ENCODE measurements around the gene CDK13. TPM values are rescaled to one million over a fixed set of nuclear protein-coding genes. Genes with fewer than 3 reads are reported as not detected.

The CDK13 gene
- total RNA-seq, 1 donor: 67.3 TPM

DNA sequence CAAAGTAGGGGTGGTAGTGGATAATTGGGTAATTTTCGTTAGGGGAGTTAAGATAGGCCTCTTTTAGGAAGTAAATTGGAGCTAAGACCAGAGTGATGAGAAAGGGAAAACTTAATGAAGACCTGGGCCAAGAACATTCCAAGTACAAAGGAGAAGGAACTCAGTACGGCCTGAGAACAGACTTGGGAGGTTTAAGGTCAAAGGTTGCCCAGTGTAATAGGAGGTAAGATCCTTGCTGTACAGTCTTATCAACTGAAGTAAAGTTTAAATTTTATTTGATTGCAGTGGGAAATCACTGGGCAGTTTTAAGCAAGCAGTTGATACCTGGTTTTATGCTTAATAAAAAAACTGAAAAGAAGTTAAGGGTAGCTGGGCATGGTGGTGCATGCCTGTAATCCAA is 108.0 kb downstream of the CDK13 start:
- DNase-seq (ENCODE audit: low read depth): no peak

DNA sequence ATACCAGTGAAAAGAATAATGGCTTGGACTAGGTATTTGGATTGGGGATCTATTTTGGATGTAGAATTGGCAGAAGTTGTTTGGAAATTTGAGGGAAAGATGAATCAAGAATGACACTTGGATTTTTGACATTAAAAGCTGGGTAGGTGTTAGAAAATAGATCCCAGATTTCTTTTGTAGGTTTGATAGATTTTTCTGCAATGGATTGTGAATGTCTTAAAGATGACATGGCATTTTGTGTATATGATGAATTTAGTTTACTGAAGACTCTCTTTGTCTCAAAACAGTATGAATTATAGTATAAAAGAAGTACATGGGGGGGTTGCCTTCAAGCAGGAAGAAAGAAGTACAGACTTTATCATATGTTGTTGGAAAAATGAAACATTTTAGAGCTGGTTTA is 108.6 kb downstream of the CDK13 start:
- TF ChIP-seq, protein P1, sequence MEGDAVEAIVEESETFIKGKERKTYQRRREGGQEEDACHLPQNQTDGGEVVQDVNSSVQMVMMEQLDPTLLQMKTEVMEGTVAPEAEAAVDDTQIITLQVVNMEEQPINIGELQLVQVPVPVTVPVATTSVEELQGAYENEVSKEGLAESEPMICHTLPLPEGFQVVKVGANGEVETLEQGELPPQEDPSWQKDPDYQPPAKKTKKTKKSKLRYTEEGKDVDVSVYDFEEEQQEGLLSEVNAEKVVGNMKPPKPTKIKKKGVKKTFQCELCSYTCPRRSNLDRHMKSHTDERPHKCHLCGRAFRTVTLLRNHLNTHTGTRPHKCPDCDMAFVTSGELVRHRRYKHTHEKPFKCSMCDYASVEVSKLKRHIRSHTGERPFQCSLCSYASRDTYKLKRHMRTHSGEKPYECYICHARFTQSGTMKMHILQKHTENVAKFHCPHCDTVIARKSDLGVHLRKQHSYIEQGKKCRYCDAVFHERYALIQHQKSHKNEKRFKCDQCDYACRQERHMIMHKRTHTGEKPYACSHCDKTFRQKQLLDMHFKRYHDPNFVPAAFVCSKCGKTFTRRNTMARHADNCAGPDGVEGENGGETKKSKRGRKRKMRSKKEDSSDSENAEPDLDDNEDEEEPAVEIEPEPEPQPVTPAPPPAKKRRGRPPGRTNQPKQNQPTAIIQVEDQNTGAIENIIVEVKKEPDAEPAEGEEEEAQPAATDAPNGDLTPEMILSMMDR (IDR thresholded peaks at IDR 0.05; ENCODE audit: insufficient read depth, low read length): no peak
- DNase-seq (ENCODE audit: low read depth): peak; percentile 12

More for the DNA sequence above, 108.0 kb downstream of the CDK13 start:
- no peak overlapping the region for H3K4me3 ChIP-seq (ENCODE audit: low read depth, low read length)
- TF ChIP-seq, protein P1 (IDR thresholded peaks at IDR 0.05; ENCODE audit: insufficient read depth, low read length): no peak

DNA sequence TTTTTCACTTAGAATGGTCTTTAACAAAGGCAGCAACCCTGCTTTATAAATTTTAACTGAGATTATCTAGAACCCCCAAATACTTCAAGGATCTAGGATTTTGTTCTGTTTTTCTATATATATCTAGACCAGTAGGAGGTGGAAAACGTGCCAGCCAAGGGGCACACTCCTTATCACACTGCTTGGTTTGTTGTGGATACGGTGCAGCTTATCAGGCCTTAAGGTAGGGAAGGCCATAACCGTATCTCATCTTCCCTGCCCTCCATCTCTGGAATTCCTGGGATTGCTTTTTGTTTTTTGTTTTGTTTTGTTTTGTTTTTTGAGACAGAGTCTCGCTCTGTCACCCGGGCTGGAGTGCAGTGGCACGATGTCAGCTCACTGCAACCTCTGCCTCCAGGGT is 109.0 kb downstream of the CDK13 start:
- no peak for DNase-seq (ENCODE audit: low read depth)
- TF ChIP-seq, protein P1 (IDR thresholded peaks at IDR 0.05; ENCODE audit: insufficient read depth, low read length): no peak
- no peak overlapping the region for H3K4me3 ChIP-seq (ENCODE audit: low read depth, low read length)

More for the DNA sequence above, 108.6 kb downstream of the CDK13 start:
- H3K4me3 ChIP-seq (ENCODE audit: low read depth, low read length): no peak overlapping the region

DNA sequence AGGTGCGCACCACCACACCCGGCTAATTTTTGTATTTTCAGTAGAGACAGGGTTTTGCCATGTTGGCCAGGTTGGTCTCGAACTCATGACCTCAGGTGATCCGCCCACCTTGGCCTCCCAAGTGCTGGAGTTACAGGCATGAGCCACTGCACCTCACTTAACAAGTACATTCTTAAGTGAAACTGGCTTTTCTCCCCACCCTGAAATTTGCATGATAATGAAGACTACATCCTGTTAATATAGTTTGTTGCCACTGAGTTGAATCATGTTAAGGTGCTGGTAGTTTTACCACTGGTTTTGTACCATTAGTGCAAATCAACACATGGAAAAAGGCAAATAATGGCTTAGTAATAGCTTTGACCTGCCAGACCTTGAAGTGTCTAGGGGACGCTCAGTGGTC is 122.2 kb downstream of the CDK13 start:
- H3K4me3 ChIP-seq (ENCODE audit: low read depth, low read length): no peak overlapping the region
- no peak for DNase-seq (ENCODE audit: low read depth)
- TF ChIP-seq, protein P1 (IDR thresholded peaks at IDR 0.05; ENCODE audit: insufficient read depth, low read length): no peak

DNA sequence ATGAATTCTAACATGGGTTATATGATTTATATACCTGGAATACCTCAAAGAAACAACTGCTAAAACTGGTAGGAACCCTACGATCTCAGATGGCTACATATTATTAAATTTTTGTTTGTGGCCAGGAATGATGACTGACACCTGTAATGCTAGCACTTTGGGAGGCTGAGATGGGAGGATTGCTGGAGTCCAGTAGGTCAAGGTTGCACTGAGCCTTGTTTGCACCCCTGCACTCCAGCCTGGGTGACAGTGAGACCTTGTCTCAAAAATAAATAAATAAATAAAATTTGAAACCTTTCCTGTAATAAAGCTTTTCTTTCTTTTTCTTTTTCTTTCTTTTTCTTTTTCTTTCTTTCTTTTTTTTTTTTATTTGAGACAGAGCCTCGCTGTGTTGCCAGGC is 123.2 kb downstream of the CDK13 start:
- TF ChIP-seq, protein P1 (IDR thresholded peaks at IDR 0.05; ENCODE audit: insufficient read depth, low read length): no peak
- DNase-seq (ENCODE audit: low read depth): no peak
- no peak overlapping the region for H3K4me3 ChIP-seq (ENCODE audit: low read depth, low read length)

DNA sequence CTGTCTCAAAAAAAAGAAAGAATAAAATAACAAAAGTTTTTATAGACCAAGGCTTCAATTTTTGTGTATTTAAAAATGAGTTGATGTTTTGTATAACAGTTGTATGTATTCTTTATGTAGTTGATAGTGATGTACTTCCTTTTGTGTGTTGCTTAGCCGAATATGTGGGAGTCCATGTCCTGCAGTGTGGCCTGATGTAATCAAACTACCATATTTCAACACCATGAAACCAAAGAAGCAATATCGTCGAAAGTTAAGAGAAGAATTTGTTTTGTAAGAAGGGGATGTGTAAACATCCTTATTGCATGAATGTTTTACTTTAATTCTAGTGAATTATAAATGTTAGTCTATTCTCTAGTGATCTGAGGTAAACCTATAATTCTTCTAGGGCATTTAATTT is 127.8 kb downstream of the CDK13 start:
- H3K4me3 ChIP-seq (ENCODE audit: low read depth, low read length): no peak overlapping the region
- no peak for DNase-seq (ENCODE audit: low read depth)
- TF ChIP-seq, protein P1 (IDR thresholded peaks at IDR 0.05; ENCODE audit: insufficient read depth, low read length): no peak

DNA sequence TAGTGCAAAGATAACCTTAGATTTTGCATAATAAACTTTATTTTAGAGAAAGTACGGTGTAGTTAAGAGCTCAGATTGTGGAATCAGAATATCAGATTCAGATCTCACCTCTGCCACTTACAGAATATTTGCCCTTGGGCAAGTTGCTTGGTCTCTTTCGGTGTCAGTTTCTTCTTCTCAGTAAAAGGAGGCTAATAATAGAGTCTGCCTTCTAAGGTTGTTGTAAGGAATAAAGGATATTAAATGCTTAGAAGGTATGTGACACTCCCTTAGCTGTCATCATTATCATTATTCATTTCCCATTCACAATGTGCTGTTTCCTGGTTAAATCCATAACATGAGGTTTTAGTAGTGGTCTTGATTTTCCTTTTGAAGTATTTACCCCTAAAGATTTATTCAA is 142.1 kb downstream of the CDK13 start:
- DNase-seq (ENCODE audit: low read depth): no peak
- H3K4me3 ChIP-seq (ENCODE audit: low read depth, low read length): no peak overlapping the region
- TF ChIP-seq, protein P1 (IDR thresholded peaks at IDR 0.05; ENCODE audit: insufficient read depth, low read length): no peak

All from fibroblast of the aortic adventitia (primary cell).